Mesodermal cell (in vitro differentiated cells): ENCODE data around the gene GNL1. TPM values are rescaled to one million over a fixed set of nuclear protein-coding genes. Genes with fewer than 3 reads are reported as not detected.
A peak's percentile ranks its signal among the peaks of the same experiment; 100 is the strongest.
"Not testable (repeated sequence)": the region's sequence is repeated elsewhere in the genome, so short reads cannot be mapped to it uniquely, and the experiment has no call there.

ENCODE experiments used
- H3K27ac ChIP-seq: 2 replicates; pipeline ENCODE4 v1.7.0; 2013; ENCODE audit warnings: mild to moderate bottlenecking, low read depth, low read length, moderate library complexity; ENCODE audit not compliant: severe bottlenecking
- H3K36me3 ChIP-seq: 2 replicates; pipeline ENCODE4 v1.7.1; 2013; ENCODE audit warnings: mild to moderate bottlenecking, low read length, moderate library complexity; ENCODE audit not compliant: control insufficient read depth, insufficient read depth
- H3K4me1 ChIP-seq: one replicate; pipeline ENCODE4 v1.7.1; 2013; ENCODE audit warnings: mild to moderate bottlenecking, low read length; ENCODE audit not compliant: insufficient read depth, control insufficient read depth, poor library complexity, severe bottlenecking
- H3K4me3 ChIP-seq: 2 replicates; pipeline ENCODE4 v1.7.0; 2013; ENCODE audit warnings: low read length, control low read depth, mild to moderate bottlenecking; ENCODE audit not compliant: insufficient read depth, poor library complexity, severe bottlenecking; ENCODE audit errors: extremely low read depth
- H3K9me3 ChIP-seq: 2 replicates; pipeline ENCODE4 v1.7.1; 2013; ENCODE audit warnings: mild to moderate bottlenecking, low read length, moderate library complexity; ENCODE audit not compliant: control insufficient read depth
- WGBS, 2 experiments: methylation state at CpG; one replicate each; pipeline ENCODE4 v1.1.5; 2013; ENCODE audit warnings: missing lambda C conversion rate in 2 of 2; ENCODE audit not compliant: insufficient coverage in 2 of 2; 5-methylcytosine and 5-hydroxymethylcytosine counted together
- polyA plus RNA-seq, 2 experiments: library from polyadenylated mRNA; stranded (reverse); fragments of 50-300 nt; gene quantifications; one replicate each; pipeline ENCODE4 v1.2.3, GENCODE V29; 2013

GNL1 gene
- polyA plus RNA-seq (2013, experiment 1 of 2), result 61.4 TPM
- polyA plus RNA-seq (2013, experiment 2 of 2), result 52.1 TPM

DNA sequence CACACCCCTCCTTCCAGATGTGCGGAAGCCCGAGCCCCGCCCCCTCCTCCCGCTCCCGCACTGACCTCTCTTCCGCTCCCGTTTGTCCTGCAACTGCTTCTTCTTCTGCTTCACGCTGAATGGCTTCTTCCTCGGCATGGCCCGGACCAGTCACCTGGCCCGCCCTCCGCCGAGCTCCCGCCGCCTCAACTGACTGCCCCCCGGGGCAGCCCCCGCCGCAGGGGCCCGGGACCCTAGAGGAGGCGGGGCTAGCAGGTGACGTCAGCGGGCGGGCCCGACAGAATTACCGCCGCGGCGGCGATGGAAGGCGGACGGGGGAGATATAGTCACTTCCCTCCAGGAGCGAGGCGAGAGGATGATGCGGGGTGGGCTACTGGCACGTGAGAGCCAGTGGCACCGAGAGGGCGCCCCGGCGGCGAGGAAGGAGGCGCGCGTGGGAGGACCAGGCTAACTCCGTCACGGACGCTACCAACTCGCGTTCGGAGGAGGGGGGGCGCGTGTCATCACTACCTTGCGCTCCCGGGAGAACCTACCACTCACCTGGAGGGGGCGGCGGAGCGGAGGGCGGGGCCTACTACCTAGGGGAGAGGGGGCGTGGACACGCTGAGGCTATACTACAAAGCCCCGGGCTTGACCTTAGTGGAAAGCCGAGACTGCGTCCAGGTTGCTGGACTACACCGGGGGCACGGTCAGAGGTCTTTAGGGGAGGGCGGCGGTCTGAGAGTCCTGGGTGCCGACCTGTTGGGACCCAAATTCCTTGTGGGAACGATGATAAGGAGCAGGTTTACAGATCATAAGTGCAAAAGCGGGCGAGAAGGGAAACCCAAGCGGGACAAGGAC lies at the start of gene GNL1:
Gene GNL1, minus strand, starts transcription at position 424 of the 840 bp plus-strand sequence. Its CDS starts 286 bp downstream, at position 138.
- Histone ChIP-seq H3K27ac (peak within 1 kb of the TSS; percentile 99), H3K4me1 (peaks cover 5% of the 10 kb centered on the region), H3K36me3 (peaks cover 52% of the 10 kb centered on the region), H3K9me3 (no peaks in the 10 kb centered on the region), H3K4me3 (peak within 1 kb of the TSS; percentile 95)
- 0 to 1% methylated on average over 52 to 64 of the region's 71 CpGs for WGBS, 2 experiments

DNA sequence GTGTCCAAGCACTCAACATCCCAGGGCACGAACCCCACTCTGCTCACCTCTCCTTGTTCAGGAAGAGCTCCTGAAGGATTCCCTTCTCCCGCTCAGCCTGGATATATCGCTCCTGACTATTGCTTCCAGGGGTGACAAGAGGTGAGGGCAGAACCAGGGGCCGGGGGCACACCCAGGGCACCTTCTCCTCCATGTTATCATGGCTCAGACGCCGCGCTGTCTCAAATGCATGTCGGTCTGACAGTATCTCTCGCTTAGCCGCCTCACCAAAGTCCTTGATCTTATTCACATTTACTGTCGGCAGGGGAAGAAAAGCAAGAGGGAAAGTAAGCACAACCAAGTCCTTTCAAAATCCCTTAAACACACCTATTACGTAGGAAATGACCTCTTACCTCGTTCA lies 47.7 kb upstream of the GNL1 start:
- Histone ChIP-seq H3K9me3 (no peaks in the 10 kb centered on the region), H3K27ac (no peak overlapping the region), H3K36me3 (peaks cover 95% of the 10 kb centered on the region), H3K4me1 (no peaks in the 10 kb centered on the region), H3K4me3 (no peak overlapping the region)
- 96 to 97% methylated on average over 10 to 13 of the region's 13 CpGs for WGBS, 2 experiments

DNA sequence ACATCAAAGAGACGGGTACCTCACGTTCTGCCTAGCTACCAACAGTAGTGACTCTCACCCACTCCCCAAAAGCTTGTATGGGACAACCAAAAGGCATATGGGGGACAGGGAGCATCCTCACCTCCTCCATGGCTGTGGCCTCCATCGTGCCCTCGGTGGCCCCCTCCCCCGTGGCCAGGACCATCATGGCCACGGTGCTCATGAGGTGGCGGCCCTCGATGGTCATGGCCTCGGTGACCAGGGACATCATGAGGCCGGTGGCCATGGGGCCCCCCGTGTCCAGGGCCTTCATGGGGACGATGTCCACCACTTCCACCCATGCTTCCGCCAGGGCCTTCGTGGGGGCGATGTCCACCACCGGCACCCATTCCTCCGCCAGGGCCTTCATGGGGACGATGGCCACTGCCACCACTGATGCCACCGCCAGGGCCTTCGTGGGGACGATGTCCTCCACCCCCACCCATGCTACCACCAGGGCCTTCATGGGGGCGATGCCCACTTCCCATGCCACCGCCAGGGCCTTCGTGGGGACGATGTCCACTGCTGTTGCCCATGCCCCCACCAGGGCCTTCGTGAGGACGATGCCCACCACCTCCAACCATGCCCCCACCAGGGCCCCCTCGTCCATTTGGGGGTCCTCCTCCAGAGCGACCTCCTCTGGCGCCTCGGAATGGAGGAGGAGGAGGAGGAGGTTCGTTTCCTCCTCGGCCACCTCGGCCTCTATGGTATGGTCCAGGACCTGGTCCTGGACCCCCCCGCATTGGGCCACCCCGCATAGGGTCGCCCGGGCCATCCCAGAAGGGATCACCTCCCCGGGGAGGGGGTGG lies 45.7 kb upstream of the GNL1 start:
- Histone ChIP-seq H3K36me3 (peaks cover 77% of the 10 kb centered on the region), H3K4me1 (no peaks in the 10 kb centered on the region), H3K9me3 (no peaks in the 10 kb centered on the region), H3K27ac (no peak overlapping the region), H3K4me3 (no peak overlapping the region)
- WGBS, 2 experiments, result 95 to 98% methylated on average over 24 to 26 of the region's 39 CpGs

- WGBS, 2 experiments, result 99 to 100% methylated on average over 6 of the region's 6 CpGs
- Histone ChIP-seq H3K4me1 (no peaks in the 10 kb centered on the region), H3K36me3 (peaks cover 74% of the 10 kb centered on the region), H3K27ac (peak overlapping the region; percentile 23), H3K9me3 (no peaks in the 10 kb centered on the region), H3K4me3 (no peak overlapping the region)
Observed at GRCh38 chr6:30601436-30601814, 45.1 kb upstream of the GNL1 start.

GRCh38 chr6:30600451-30600961 lies 44.2 kb upstream of the GNL1 start:
- H3K36me3 ChIP-seq, result peaks cover 64% of the 10 kb centered on the region
- H3K4me1 ChIP-seq, result no peaks in the 10 kb centered on the region
- WGBS, 2 experiments, result 98 to 100% methylated on average over 10 of the region's 10 CpGs
- peak overlapping the region; percentile 3 for H3K27ac ChIP-seq
- H3K9me3 ChIP-seq, result no peaks in the 10 kb centered on the region
- H3K4me3 ChIP-seq, result no peak overlapping the region

GRCh38 chr6:30599625-30600324 lies 43.5 kb upstream of the GNL1 start:
- 92 to 97% methylated on average over 11 to 13 of the region's 13 CpGs for WGBS, 2 experiments
- Histone ChIP-seq H3K27ac (peak overlapping the region; percentile 50), H3K36me3 (peaks cover 57% of the 10 kb centered on the region), H3K4me3 (no peak overlapping the region), H3K4me1 (no peaks in the 10 kb centered on the region), H3K9me3 (no peaks in the 10 kb centered on the region)

DNA sequence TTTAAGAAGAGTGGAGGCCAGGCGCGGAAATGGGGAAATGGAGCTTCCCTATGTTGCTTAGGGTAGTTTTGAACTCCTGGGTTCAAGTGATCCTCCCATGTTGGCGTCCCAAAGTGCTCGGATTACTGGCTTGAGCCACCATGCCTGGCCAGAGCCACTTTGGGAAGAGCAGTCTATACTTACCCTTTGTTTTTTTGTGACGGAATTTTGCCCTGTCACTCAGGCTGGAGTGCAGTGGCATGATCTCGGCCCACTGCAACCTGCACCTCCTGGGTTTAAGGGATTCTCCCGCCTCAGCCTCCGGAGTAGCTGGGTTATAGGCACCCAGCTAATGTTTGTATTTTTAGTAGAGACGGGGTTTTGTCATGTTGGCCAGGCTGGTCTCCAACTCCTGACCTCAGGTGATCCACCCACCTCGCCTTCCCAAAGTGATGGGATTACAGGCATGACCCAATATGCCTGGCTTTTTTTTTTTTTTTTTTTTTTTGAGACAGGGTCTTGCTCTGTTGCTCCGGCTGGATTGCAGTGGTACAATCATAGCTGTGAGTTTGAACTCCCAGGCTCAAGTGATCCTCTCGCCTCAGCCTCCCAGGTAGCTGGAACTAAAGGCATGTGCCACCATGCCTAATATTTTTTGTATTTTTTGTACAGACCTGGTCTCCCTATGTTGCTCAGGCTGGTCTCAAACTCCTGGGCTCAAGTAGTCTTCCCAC lies 42.8 kb upstream of the GNL1 start:
- peak overlapping the region; percentile 50 for H3K27ac ChIP-seq
- WGBS, 2 experiments, result 95% methylated on average over 10 of the region's 12 CpGs
- peaks cover 57% of the 10 kb centered on the region for H3K36me3 ChIP-seq

DNA sequence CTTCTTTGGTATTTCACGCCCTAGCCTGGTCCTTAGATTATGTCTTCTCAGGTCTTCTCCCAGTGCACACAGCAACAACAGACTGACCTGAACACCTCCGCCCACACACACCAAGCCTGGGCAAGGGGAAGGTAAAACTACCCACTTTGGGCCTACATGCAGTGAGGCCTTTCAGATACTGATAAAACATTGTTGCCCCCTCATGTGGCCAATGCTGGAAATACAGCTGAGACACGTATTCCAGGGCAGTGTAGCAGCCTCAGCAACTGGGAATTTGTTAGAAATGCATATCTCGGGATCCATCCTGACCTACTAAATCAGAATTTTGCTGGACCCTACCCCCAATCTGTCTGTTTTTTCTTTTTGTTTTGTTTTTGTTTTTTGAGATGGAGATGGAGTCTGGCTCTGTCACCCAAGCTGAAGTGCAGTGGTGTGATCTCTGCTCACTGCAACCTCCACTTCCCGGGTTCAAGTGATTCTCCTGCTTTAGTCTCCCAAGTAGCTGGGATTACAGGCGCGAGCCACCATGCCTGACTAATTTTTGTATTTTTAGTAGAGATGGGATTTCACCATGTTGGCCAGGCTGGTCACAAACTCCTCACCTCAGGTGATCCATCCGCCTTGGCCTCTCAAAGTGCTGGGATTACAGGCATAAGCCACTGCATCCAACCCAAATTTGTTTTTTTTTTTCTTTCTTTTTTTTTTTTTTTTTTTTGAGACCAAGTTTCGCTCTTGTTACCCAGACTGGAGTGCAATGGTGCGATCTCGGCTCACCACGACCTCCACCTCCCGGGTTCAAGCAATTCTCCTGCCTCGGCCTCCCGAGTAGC lies 41.2 kb upstream of the GNL1 start:
- not testable (repeated sequence) for H3K27ac ChIP-seq, H3K4me1 ChIP-seq, H3K9me3 ChIP-seq, H3K4me3 ChIP-seq
- WGBS, 2 experiments, result 69 to 84% methylated on average over 5 to 11 of the region's 15 CpGs
- peaks cover 49% of the 10 kb centered on the region for H3K36me3 ChIP-seq

More for the DNA sequence above, 42.8 kb upstream of the GNL1 start:
- Histone ChIP-seq H3K4me3 (no peak overlapping the region), H3K4me1 (no peaks in the 10 kb centered on the region), H3K9me3 (no peaks in the 10 kb centered on the region)

DNA sequence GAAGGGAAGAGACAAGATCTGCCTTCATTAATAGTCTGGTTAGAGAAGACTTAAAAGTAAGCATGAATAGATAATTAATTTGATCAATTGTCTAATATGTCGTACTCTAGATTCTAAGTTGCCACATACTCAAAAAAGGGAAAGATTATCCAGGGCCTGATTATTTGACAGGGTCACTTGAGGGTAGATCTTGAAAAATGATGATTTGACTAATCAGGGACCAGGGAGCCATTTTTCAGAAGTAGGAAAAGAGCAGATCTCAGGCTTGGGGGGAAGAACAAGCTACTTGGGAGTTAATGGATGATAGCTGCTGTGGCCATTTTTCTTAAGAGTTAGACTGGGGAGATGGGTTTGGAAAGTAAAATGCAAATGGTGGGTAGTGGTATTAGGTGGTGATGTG lies 36.0 kb upstream of the GNL1 start:
- no peaks in the 10 kb centered on the region for H3K4me1 ChIP-seq
- no peak overlapping the region for H3K27ac ChIP-seq
- no peak overlapping the region for H3K4me3 ChIP-seq
- H3K9me3 ChIP-seq, result no peaks in the 10 kb centered on the region
- WGBS, 2 experiments, result no CpG with 5 or more reads among the region's 1 CpG
- H3K36me3 ChIP-seq, result peaks cover 70% of the 10 kb centered on the region
